22Rv1 (cell line): ENCODE measurements around the gene PCDH12.

Experiments used
- H3K27ac ChIP-seq: fragments of 450-650 bp; 2 replicates; pipeline ENCODE4 v1.5.1; 2017
- CTCF ChIP-seq: fragments of 450-650 bp; IDR thresholded peaks from 2 replicates; pipeline ENCODE4 v1.5.1; 2017; ENCODE audit warnings: mild to moderate bottlenecking
- ZFX ChIP-seq: fragments of 450-650 bp; IDR thresholded peaks from 2 replicates; pipeline ENCODE4 v1.6.1; 2017; ENCODE audit warnings: antibody characterized with exemption, borderline replicate concordance

PCDH12 gene

GRCh38 chr5:141906517-141906916 is 51.5 kb downstream of the PCDH12 start:
- no peak for TF ChIP-seq ZFX
- no peak overlapping the region for H3K27ac ChIP-seq

DNA sequence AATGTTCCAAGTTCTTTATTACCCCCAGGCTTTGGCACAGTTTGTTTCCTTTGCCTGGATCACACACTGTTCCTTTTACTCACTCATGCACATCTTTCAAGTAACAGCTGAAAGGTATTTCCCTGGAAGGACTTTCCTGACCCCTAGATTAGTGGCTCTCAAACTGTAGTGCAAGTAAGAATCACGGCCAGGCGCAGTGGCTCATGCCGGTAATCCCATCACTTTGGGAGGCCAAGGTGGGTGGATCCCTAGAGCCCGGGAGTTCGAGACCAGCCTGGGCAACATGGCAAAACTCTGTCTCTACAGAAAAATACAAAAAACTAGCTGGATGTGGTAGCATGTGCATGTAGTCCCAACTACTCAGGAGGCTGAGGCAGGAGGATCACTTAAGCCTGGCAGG is 53.5 kb downstream of the PCDH12 start:
- no peak overlapping the region for H3K27ac ChIP-seq
- TF ChIP-seq ZFX: no peak
- no peak for TF ChIP-seq CTCF

- H3K27ac ChIP-seq: no peak overlapping the region
- TF ChIP-seq ZFX (no peak), CTCF (no peak)
Measured at GRCh38 chr5:141903261-141903660, 54.7 kb downstream of the PCDH12 start.

DNA sequence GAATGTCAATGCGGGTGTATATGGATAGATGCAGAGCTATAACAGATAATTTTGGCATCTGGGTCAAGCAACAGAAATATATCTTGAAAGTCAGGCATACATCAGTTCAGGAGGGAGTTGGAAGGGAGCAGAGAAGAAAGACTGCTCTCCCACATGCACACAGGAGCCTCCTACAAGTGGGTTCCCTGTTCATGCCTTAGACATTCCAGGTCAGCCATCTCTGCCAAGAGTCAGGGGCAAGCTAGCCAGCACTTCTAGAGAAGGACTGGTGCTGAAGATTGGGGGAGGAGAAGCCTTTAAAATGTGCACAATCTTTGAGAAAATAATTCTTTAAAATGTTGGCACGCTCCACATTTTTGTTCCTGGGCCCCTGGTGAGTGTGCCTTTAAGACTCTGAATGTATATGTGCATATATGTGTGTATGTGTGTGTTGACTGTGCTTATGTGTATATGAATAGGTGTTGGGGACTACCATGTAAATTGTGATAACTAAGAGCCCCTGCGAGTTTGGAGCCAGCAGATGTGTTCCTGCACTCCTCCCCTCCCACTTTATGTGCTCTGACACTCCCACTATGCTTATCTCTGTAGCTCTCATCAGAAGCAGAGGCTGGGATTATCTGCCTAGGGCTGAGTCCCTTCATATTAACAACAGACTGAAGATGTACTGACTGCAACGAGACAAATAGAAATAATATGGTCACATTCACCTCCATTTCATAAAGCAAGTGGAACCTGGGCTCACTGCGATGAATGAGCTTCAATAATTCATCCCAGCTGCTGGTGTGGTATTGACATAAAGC is 55.8 kb downstream of the PCDH12 start:
- TF ChIP-seq CTCF: no peak
- no peak for TF ChIP-seq ZFX
- no peak overlapping the region for H3K27ac ChIP-seq

DNA sequence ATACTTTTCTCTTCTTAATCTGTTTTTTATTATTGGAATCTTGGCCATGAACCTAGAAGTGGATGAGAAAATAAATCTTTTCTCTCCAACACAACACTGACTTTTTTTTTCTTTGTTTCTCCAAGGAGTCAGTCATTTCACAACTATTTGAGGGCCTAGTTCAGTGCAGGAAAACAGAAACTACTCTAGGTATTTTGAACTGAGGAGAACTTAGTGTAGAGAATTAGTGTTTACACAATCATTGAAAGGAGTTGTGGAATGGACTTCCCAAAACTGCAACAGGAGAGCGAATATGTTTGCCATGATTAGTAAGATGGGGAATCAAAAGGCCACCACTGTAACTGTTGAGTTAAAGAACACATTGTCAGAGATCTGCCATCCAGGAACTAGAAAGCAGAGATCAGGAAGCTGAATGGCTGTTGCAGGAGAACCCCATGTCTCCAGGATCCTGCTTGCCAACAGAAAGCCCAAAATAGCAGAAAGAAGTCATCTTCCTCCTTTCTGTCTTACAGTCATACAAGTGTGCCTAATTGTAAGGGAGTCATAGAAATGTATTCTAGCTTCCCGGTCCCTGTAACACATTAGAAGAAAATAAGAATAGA is 59.5 kb downstream of the PCDH12 start:
- no peak overlapping the region for H3K27ac ChIP-seq
- TF ChIP-seq CTCF: no peak
- no peak for TF ChIP-seq ZFX

DNA sequence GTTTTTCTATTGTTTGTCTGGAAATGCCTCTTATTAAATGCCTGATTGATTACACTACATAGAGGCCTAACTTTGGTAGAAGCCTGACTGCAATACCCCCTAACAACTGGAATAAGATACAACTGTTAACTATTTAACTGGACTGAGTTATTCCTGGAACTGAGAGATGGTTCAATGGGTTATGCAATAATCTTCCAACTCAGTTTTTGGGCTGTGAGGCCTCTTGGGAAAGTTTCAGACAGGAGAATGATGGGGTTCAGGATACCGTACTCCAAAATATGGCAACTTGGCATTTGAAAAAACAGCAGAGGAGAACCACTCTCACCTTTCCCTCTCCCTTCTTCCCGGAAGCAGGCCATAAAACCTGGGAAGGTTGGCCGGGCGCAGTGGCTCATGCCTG is 60.6 kb downstream of the PCDH12 start:
- H3K27ac ChIP-seq: no peak overlapping the region
- TF ChIP-seq CTCF (no peak), ZFX (no peak)
